Left colon (tissue), 2 donors: ENCODE results near the gene INTS2. TPM values are rescaled to one million over a fixed set of nuclear protein-coding genes. Genes with fewer than 3 reads are reported as not detected.
"Not testable (repeated sequence)": the region's sequence is repeated elsewhere in the genome, so short reads cannot be mapped to it uniquely, and the experiment has no call there.

ENCODE experiments used
- ATAC-seq: fragments of 200-7000 bp; cut with Tn5 transposase; one replicate; pipeline ENCODE4 v1.9.1; 2020; ENCODE audit warnings: mild to moderate bottlenecking, moderate library complexity
- DNase-seq, 2 donors: peaks; one replicate each; pipeline ENCODE4 v3.0.0-alpha.2; 2020
- intact Hi-C, 2 donors: fragments of 100-400 bp; cut with DNase I in 1 of 2; cut with micrococcal nuclease in 1 of 2; formaldehyde crosslinking; loops; one replicate each; pipeline versions ENCODE4 v1.11.2 to v1.14.0; 2022; cut with DNase I, micrococcal nuclease
- total RNA-seq, 2 donors: library from RNA; stranded (reverse); fragmentation: NEBNext Ultra II Directional; extraction: Animal tissue kit (Norgen Biotek cat#: 25700); gene quantifications; one replicate each; pipeline ENCODE4 v1.2.1, GENCODE V29; 2021
- donor health status: DM: no; HTN: no; CAD: no.
- donor health status: DM: yes; HTN: yes; CAD: no.

INTS2 gene
- total RNA-seq, 2 donors from 2014 or later = 9.2 to 9.8 TPM

- ATAC-seq = no peak
- intact Hi-C loops = loop anchor here in 1 of 2 donors (10.0 kb wide), 1 partner anchor 420 kb away; no protein-coding TSS in a partner anchor
- DNase-seq = no peak
Observed at GRCh38 chr17:61834610-61835009, 93.2 kb downstream of the INTS2 start.

- DNase-seq (no peak), ATAC-seq (no peak)
- intact Hi-C loops = loop anchor here in 1 of 2 donors (10.0 kb wide), 1 partner anchor 419 kb away; no protein-coding TSS in a partner anchor
Observed at GRCh38 chr17:61833536-61834193, 94.1 kb downstream of the INTS2 start.

GRCh38 chr17:61832463-61832862 is 95.3 kb downstream of the INTS2 start:
- DNase-seq = no peak
- intact Hi-C loops = loop anchor here in 1 of 2 donors (10.0 kb wide), 1 partner anchor 418 kb away; no protein-coding TSS in a partner anchor
- no peak for ATAC-seq

GRCh38 chr17:61831099-61831498 is 96.7 kb downstream of the INTS2 start:
- no peak for ATAC-seq
- DNase-seq = no peak
- intact Hi-C loops = loop anchor here in 1 of 2 donors (10.0 kb wide), 1 partner anchor 416 kb away; no protein-coding TSS in a partner anchor

- ATAC-seq = no peak
- intact Hi-C loops = no loop called here
Observed at GRCh38 chr17:61828694-61829093, 99.1 kb downstream of the INTS2 start.

GRCh38 chr17:61827649-61828395 is 100.0 kb downstream of the INTS2 start:
- DNase-seq (no peak), ATAC-seq (no peak)
- intact Hi-C loops = no loop called here

More at GRCh38 chr17:61828694-61829093, 99.1 kb downstream of the INTS2 start:
- no peak for DNase-seq

GRCh38 chr17:61826866-61827265 is 100.9 kb downstream of the INTS2 start:
- ATAC-seq, intact Hi-C loops, DNase-seq: not testable (repeated sequence)

- not testable (repeated sequence) for ATAC-seq
Observed at GRCh38 chr17:61826198-61826597, 101.6 kb downstream of the INTS2 start.

GRCh38 chr17:61825448-61826137 is 102.2 kb downstream of the INTS2 start:
- ATAC-seq = no peak
- intact Hi-C loops = no loop called here

More at GRCh38 chr17:61826198-61826597, 101.6 kb downstream of the INTS2 start:
- DNase-seq, intact Hi-C loops: not testable (repeated sequence)

GRCh38 chr17:61822326-61823285 is 105.2 kb downstream of the INTS2 start:
- ATAC-seq (no peak), DNase-seq (no peak)
- intact Hi-C loops = no loop called here

More at GRCh38 chr17:61825448-61826137, 102.2 kb downstream of the INTS2 start:
- DNase-seq = no peak

- intact Hi-C loops = no loop called here
Observed at GRCh38 chr17:61821655-61822054, 106.1 kb downstream of the INTS2 start.

GRCh38 chr17:61819265-61819664 is 108.5 kb downstream of the INTS2 start:
- ATAC-seq, intact Hi-C loops, DNase-seq: not testable (repeated sequence)

More at GRCh38 chr17:61821655-61822054, 106.1 kb downstream of the INTS2 start:
- DNase-seq (no peak), ATAC-seq (no peak)

- intact Hi-C loops = no loop called here
- no peak for DNase-seq
- ATAC-seq = no peak
Observed at GRCh38 chr17:61818225-61818624, 109.6 kb downstream of the INTS2 start.

- ATAC-seq = no peak
- intact Hi-C loops = no loop called here
Observed at GRCh38 chr17:61817452-61817851, 110.3 kb downstream of the INTS2 start.

GRCh38 chr17:61816538-61816937 is 111.2 kb downstream of the INTS2 start:
- DNase-seq = no peak
- ATAC-seq = no peak
- intact Hi-C loops = no loop called here

More at GRCh38 chr17:61817452-61817851, 110.3 kb downstream of the INTS2 start:
- DNase-seq = no peak

- ATAC-seq (no peak), DNase-seq (no peak)
- intact Hi-C loops = no loop called here
Observed at GRCh38 chr17:61815863-61816503, 111.8 kb downstream of the INTS2 start.
